Pancreas (tissue), 10 donors: ENCODE data around the gene DDX10. TPM values are rescaled to one million over a fixed set of nuclear protein-coding genes. Genes with fewer than 3 reads are reported as not detected.

ENCODE experiments used
- ATAC-seq, 4 donors: fragments of 200-7000 bp; cut with Tn5 transposase; one replicate each; pipeline versions ENCODE4 v1.8.0 to v1.9.1; 2020; ENCODE audit warnings: mild to moderate bottlenecking in 4 of 4, moderate library complexity in 4 of 4
- DNase-seq, 6 donors: peaks; one replicate each; pipeline ENCODE4 v3.0.0-alpha.2; 2020
- FAIRE-seq: peaks from 2 replicates; lab custom pipeline; 2012; peaks lifted over from hg19 to GRCh38; lab: Jason Lieb, UNC
- H3K27ac ChIP-seq, 4 donors: fragments of 200-600 bp; sonication (generic); 1 replicate in 3 of 4; 2 replicates in 1 of 4; pipeline versions ENCODE4 v1.5.0 to v1.8.0; 2020
- H3K27me3 ChIP-seq, 4 donors: fragments of 200-600 bp; one replicate each; pipeline ENCODE4 v1.8.0; 2021
- H3K36me3 ChIP-seq, 3 donors: fragments of 200-600 bp; sonication (generic) in 1 of 3; one replicate each; pipeline versions ENCODE4 v1.5.0 to v1.8.0; 2020 to 2021
- H3K4me1 ChIP-seq, 3 donors: fragments of 200-600 bp; one replicate each; pipeline ENCODE4 v1.8.0; 2021
- H3K4me3 ChIP-seq, 4 donors: fragments of 200-600 bp; sonication (generic) in 2 of 4; one replicate each; pipeline versions ENCODE4 v1.5.0 to v1.8.0; 2020 to 2021
- H3K9me3 ChIP-seq, 4 donors: fragments of 200-600 bp; one replicate each; pipeline ENCODE4 v1.8.0; 2021
- CTCF ChIP-seq, 4 donors: fragments of 200-600 bp; sonication (generic) in 3 of 4; IDR thresholded peaks; one replicate each; pipeline versions ENCODE4 v1.5.0 to v1.8.0; 2021; ENCODE audit warnings: antibody characterized with exemption in 4 of 4
- WGBS, 2 donors: extraction: QIAGEN DNeasy Blood & Tissue Kit; methylation state at CpG; one replicate each; pipeline ENCODE4 v1.1.7; 2013; 5-methylcytosine and 5-hydroxymethylcytosine counted together
- intact Hi-C, 3 donors: fragments of 100-400 bp; cut with DNase I; formaldehyde crosslinking; loops; one replicate each; pipeline versions ENCODE4 v1.11.1 to v1.14.2; 2022
- polyA plus RNA-seq, 2 donors: library from polyadenylated mRNA; stranded (reverse); fragments of 200-250 nt; gene quantifications; one replicate each; pipeline ENCODE4 v1.2.3, GENCODE V29; 2013
- total RNA-seq, 6 donors: library from RNA; stranded (reverse); fragmentation: NEBNext Ultra II Directional in 4 of 6; extraction: Animal tissue kit (Norgen Biotek cat#: 25700) in 4 of 6; gene quantifications; one replicate each; pipeline versions ENCODE4 v1.2.1 to v1.2.4, GENCODE V29; 2021 to 2023
- donor health status: healthy with polysubstance abuse.
- donor health status: DM: no; HTN: no; CAD: no; lungs with moderate emphysema.
- donor health status: DM: no; HTN: no; CAD: no.
- donor health status: control.
- donor health status: control.
- donor health status: Bipolar disorder and iron deficiency.
- donor health status: DM: yes; HTN: yes; CAD: no.
- donor health status: DM: no; HTN: no; CAD: no.
- donor health status: DM: no; HTN: no; CAD: no.
- donor health status: DM: yes; HTN: yes; CAD: no.

Gene DDX10
- total and polyA plus RNA-seq, 8 donors = 10.9 to 18.4 (median 16.5) TPM

GRCh38 chr11:108897071-108897481, 232.2 kb downstream of the DDX10 start:
- TF ChIP-seq CTCF (IDR thresholded peaks at IDR 0.05) = no peak
- ATAC-seq (no peak), DNase-seq (no peak), FAIRE-seq (no peak)
- Histone ChIP-seq H3K4me1 (peaks cover 0 to 2% (median 0%) of the 10 kb centered on the region in 3 donors), H3K27ac (no peak overlapping the region), H3K36me3 (no peaks in the 10 kb centered on the region), H3K27me3 (no peaks in the 10 kb centered on the region), H3K4me3 (no peak overlapping the region), H3K9me3 (no peaks in the 10 kb centered on the region)
- intact Hi-C loops = no loop called here
- 98 to 100% methylated on average over 1 of the region's 1 CpG for WGBS, 2 donors

GRCh38 chr11:108897916-108898315, 233.0 kb downstream of the DDX10 start:
- no peaks in the 10 kb centered on the region for H3K27me3 ChIP-seq
- no peaks in the 10 kb centered on the region for H3K9me3 ChIP-seq
- H3K4me3 ChIP-seq = no peak overlapping the region
- H3K27ac ChIP-seq = no peak overlapping the region
- no peaks in the 10 kb centered on the region for H3K36me3 ChIP-seq
- peaks cover 0 to 7% (median 0%) of the 10 kb centered on the region in 3 donors for H3K4me1 ChIP-seq
- DNase-seq (no peak), FAIRE-seq (no peak), ATAC-seq (no peak)
- WGBS, 2 donors = 94 to 96% methylated on average over 5 of the region's 5 CpGs
- intact Hi-C loops = no loop called here
- no peak for TF ChIP-seq CTCF (IDR thresholded peaks at IDR 0.05)

- Histone ChIP-seq H3K36me3 (no peaks in the 10 kb centered on the region), H3K9me3 (no peaks in the 10 kb centered on the region), H3K27ac (no peak overlapping the region), H3K4me3 (no peak overlapping the region), H3K4me1 (peaks cover 0 to 7% (median 0%) of the 10 kb centered on the region in 3 donors), H3K27me3 (no peaks in the 10 kb centered on the region)
- TF ChIP-seq CTCF (IDR thresholded peaks at IDR 0.05) = no peak
- no peak for ATAC-seq
- 95% methylated on average over 3 of the region's 3 CpGs for WGBS, 2 donors
- no peak for DNase-seq
- no peak for FAIRE-seq
- intact Hi-C loops = no loop called here
Observed at GRCh38 chr11:108901359-108901758, 236.5 kb downstream of the DDX10 start.

DNA sequence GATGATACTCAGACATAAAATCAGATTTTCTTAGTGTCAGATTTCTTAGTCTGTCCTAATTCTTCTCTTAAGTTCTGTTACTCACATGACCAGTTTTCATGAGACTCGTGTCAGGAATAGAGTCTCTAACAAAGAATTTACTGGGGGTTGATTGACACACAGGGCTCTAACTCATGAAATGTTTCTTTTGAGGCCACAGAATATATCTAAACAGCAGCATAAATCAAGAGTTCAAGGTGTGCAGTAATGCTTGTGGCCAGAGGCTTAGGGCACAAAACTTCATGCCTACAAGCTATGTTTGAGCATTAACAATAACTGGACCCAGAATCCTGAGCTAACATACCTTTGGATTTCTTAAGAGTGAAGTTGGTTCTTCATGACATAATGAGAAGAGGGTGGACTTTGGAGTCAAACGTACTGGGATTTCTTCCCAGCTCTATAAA, 237.2 kb downstream of the DDX10 start:
- Histone ChIP-seq H3K4me1 (peaks cover 0 to 7% (median 0%) of the 10 kb centered on the region in 3 donors), H3K27ac (no peak overlapping the region), H3K36me3 (no peaks in the 10 kb centered on the region), H3K27me3 (no peaks in the 10 kb centered on the region), H3K9me3 (no peaks in the 10 kb centered on the region), H3K4me3 (no peak overlapping the region)
- intact Hi-C loops = no loop called here
- TF ChIP-seq CTCF (IDR thresholded peaks at IDR 0.05) = no peak
- DNase-seq (no peak), ATAC-seq (no peak), FAIRE-seq (no peak)
- 40 to 42% methylated on average over 2 of the region's 2 CpGs for WGBS, 2 donors

DNA sequence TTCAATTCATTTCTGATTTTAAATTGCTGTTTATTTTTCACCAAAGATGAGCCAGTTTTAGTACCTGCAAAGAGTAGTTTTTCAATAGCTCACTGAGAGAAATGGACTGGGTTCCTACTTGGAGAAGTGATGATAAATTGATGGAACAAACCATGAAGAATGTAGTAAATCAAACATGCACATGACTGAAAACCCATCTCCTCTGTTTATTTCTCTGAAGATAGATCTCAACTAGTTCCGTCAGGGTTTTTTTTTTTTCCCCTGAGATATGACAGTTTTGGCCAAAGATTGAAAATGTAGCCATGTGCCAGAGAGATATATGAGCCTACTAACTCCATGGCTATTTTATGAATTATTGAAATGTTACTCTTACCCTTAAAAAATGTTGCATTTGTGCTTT, 239.6 kb downstream of the DDX10 start:
- DNase-seq (no peak), FAIRE-seq (no peak), ATAC-seq (no peak)
- TF ChIP-seq CTCF (IDR thresholded peaks at IDR 0.05) = no peak
- no peak overlapping the region for H3K27ac ChIP-seq
- H3K36me3 ChIP-seq = no peaks in the 10 kb centered on the region
- H3K27me3 ChIP-seq = no peaks in the 10 kb centered on the region
- intact Hi-C loops = no loop called here
- WGBS, 2 donors = 60 to 73% methylated on average over 1 of the region's 1 CpG
- no peak overlapping the region for H3K4me3 ChIP-seq
- H3K9me3 ChIP-seq = no peaks in the 10 kb centered on the region
- H3K4me1 ChIP-seq = peaks cover 0 to 7% (median 0%) of the 10 kb centered on the region in 3 donors
